ENCODE data around the gene ATP6V0A1. TPM values are rescaled to one million over a fixed set of nuclear protein-coding genes. Genes with fewer than 3 reads are reported as not detected.
"Not testable (repeated sequence)": the region's sequence is repeated elsewhere in the genome, so short reads cannot be mapped to it uniquely, and the experiment has no call there.

ATP6V0A1 gene
- total RNA-seq, 1 experiment from 2014 or later: 25.7 TPM

- no peak for DNase-seq (ENCODE audit: extremely low read depth, low read depth)
Observed at GRCh38 chr17:42431758-42432161, 26.9 kb upstream of the ATP6V0A1 start.

GRCh38 chr17:42436391-42436790, 22.3 kb upstream of the ATP6V0A1 start:
- no peak for DNase-seq (ENCODE audit: extremely low read depth, low read depth)

GRCh38 chr17:42438600-42439567, 19.8 kb upstream of the ATP6V0A1 start:
- peak; percentile 25 for DNase-seq (ENCODE audit: extremely low read depth, low read depth)

DNA sequence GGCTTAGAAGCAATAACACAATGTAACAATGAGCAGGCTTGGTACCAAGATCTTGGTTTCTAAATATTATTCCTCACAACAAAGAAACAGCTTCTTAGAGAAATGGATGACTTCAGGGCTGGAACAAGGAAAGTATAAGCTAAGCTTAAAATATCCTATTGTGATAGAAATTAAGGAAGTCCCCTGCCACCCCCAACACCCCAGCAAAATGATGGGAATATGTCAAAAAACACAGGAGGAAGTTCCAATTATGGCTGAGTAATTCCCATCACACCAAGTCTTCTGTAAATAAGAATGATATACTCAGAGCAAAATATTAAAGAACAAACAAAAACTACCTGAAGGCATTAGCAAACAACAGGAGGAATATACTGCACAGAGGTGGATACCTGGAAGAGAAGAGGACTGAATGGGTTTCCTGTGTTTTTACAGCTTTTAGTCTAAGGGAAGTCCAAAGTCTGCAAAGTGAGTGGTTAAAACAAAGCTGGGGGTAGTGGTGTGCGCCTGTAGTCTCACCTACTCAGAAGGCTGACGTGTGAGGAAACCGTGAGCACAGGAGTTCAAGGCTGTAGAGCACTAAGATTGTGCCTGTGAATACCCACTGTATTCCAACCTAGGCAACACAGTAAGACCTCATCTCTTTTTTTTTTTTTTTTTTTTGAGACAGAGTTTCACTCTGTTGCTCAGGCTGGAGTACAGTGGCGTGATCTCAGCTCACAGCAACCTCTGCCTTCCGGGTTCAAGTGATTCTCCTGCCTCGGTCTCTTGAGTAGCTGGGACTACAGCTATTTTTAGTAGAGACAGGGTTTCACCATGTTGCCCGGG, 17.1 kb upstream of the ATP6V0A1 start:
- DNase-seq (ENCODE audit: extremely low read depth, low read depth): no peak

GRCh38 chr17:42442196-42442565, 16.5 kb upstream of the ATP6V0A1 start:
- no peak for DNase-seq (ENCODE audit: extremely low read depth, low read depth)

- DNase-seq (ENCODE audit: extremely low read depth, low read depth): not testable (repeated sequence)
Observed at GRCh38 chr17:42449176-42449575, 9.5 kb upstream of the ATP6V0A1 start.

GRCh38 chr17:42449838-42450237, 8.8 kb upstream of the ATP6V0A1 start:
- not testable (repeated sequence) for DNase-seq (ENCODE audit: extremely low read depth, low read depth)

DNA sequence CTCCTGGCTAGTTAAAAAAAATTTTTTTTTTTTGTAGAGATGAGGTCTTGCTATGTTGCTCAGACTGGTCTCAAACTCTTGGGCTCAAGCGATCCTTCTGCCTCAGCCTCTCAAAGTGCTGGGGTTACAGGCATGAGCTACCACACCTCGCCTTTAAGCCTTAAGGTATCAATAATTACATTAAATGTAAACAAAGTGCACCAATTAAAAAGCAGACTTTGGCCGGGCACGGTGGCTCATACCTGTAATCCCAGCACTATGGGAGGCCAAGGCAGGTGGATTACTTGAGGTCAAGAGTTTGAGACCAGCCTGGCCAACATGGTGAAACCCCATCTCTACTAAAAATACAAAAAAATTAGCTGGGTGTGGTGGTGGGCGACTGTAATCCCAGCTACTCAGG, 7.4 kb upstream of the ATP6V0A1 start:
- not testable (repeated sequence) for DNase-seq (ENCODE audit: extremely low read depth, low read depth)

DNA sequence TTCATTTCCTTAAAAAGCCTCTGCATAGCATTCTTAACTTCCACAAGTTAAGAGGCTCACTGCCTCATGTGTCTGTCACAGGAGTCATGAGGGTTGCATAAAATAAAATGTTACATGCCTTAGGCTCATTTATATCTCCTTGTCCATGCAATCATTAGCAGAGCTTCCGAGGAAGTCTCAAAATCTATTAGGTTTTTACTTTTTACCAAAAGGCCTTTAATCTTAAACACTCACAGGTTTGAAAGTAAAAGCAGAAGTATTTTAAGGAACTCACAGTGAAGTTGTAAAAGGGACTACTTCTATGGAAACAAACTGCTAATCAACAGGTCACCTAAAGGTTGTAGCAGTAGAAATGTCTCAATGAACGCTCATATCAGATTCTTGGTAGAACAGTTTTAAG, 5.2 kb upstream of the ATP6V0A1 start:
- no peak for DNase-seq (ENCODE audit: extremely low read depth, low read depth)

DNA sequence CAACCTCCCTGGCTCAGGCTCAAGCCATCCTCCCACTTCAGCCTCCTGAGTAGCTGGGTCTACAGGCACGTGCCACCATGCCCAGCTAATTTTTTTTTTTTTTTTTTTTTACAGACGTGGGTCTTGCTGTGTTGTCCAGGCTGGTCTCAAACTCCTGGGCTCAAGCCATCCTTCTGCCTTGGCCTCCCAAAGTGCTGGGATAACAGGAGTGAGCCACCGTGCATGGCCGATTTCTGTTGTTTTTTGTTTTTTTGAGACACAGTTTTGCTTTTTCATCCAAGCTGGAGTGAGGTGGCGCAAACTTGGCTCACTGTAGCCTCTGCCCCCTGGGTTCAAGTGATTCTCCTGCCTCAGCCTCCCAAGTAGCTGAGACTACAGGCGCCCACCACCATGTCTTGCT, 3.7 kb upstream of the ATP6V0A1 start:
- not testable (repeated sequence) for DNase-seq (ENCODE audit: extremely low read depth, low read depth)

- DNase-seq (ENCODE audit: extremely low read depth, low read depth): no peak
Observed at GRCh38 chr17:42456223-42457106, 2.2 kb upstream of the ATP6V0A1 start.

GRCh38 chr17:42457107-42457792, 1.4 kb upstream of the ATP6V0A1 start:
- DNase-seq (ENCODE audit: extremely low read depth, low read depth): no peak

DNA sequence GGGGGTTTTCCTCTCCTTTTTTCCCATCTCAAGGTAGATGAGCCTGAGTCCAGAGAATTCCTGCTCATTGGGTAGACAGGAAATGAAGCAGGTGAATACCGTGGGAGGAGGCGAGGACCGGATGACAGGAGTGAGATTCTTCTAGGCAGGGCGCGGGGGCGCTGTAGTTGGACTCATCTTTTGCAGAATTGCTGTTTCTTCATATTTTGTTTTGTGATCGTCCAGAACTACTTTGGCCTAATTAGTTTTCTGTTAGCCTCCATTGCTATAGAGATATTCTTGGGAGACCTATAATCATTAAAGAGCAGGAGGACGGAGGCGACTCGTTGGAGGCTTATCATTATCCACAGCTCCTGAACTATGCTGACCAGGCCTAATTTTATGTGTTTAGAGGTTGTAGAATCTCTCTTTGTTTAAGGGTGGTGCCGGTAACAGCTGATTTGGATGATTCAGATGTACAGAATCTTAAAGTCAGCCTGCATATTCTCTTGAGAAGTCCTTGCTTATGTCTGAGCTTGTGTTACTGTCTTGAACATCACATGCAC, 650 bp downstream of the ATP6V0A1 start:
- DNase-seq (ENCODE audit: extremely low read depth, low read depth): peak; percentile 30

- peak; percentile 21 for DNase-seq (ENCODE audit: extremely low read depth, low read depth)
Observed at GRCh38 chr17:42459801-42460281, 1.2 kb downstream of the ATP6V0A1 start.

- no peak for DNase-seq (ENCODE audit: extremely low read depth, low read depth)
Observed at GRCh38 chr17:42460371-42460770, 1.7 kb downstream of the ATP6V0A1 start.

DNA sequence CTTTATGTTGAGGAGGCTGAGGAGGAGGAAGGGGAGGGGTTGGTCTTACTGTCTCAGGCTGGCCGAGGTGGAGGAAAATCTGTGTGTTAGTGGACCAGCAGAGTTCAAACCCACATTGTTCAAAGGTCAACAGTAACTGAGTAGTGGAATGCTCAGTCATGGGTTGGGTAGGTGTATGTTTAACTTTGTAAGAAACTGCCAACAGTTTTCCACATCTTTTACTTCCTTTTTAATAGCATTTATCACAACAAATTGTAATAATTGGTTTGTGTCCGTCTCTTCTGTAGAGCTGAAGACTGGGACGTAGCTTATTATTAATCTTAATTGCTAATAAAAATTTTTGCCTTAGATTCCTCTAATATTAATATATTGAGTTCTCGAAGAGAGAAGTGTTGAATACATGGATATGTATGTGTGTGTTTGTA, 5.3 kb downstream of the ATP6V0A1 start:
- no peak for DNase-seq (ENCODE audit: extremely low read depth, low read depth)

- DNase-seq (ENCODE audit: extremely low read depth, low read depth): no peak
Observed at GRCh38 chr17:42467889-42468288, 9.2 kb downstream of the ATP6V0A1 start.

GRCh38 chr17:42472709-42473521, 14.2 kb downstream of the ATP6V0A1 start:
- DNase-seq (ENCODE audit: extremely low read depth, low read depth): peak; percentile 65

- no peak for DNase-seq (ENCODE audit: extremely low read depth, low read depth)
Observed at GRCh38 chr17:42474276-42474675, 15.6 kb downstream of the ATP6V0A1 start.
